ENCODE measurements around the gene NBR1.

- TF ChIP-seq, protein P1, sequence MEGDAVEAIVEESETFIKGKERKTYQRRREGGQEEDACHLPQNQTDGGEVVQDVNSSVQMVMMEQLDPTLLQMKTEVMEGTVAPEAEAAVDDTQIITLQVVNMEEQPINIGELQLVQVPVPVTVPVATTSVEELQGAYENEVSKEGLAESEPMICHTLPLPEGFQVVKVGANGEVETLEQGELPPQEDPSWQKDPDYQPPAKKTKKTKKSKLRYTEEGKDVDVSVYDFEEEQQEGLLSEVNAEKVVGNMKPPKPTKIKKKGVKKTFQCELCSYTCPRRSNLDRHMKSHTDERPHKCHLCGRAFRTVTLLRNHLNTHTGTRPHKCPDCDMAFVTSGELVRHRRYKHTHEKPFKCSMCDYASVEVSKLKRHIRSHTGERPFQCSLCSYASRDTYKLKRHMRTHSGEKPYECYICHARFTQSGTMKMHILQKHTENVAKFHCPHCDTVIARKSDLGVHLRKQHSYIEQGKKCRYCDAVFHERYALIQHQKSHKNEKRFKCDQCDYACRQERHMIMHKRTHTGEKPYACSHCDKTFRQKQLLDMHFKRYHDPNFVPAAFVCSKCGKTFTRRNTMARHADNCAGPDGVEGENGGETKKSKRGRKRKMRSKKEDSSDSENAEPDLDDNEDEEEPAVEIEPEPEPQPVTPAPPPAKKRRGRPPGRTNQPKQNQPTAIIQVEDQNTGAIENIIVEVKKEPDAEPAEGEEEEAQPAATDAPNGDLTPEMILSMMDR (IDR thresholded peaks at IDR 0.05) = no peak
- TF ChIP-seq POLR2A (IDR thresholded peaks at IDR 0.05) (no peak), EP300 (IDR thresholded peaks at IDR 0.05) (no peak)
Observed at GRCh38 chr17:43199633-43200032, 28.6 kb downstream of the NBR1 start.

Measured in sigmoid colon (tissue), 4 donors.